OCI-LY3 (cell line): Measurements from ENCODE around the gene PEX26.
"Not testable (repeated sequence)": the region's sequence is repeated elsewhere in the genome, so short reads cannot be mapped to it uniquely, and the experiment has no call there.

Experiments used
- CTCF ChIP-seq: fragments of 200-600, 300-600 bp; sonication (generic); IDR thresholded peaks from 2 replicates; pipeline ENCODE4 v1.5.1; 2014; ENCODE audit warnings: antibody characterized with exemption, low read length, low read depth
- EZH2phosphoT487 ChIP-seq: fragments of 200-600 bp; shearing (Covaris generic); IDR thresholded peaks from 2 replicates; pipeline ENCODE4 v1.6.1; 2018; ENCODE audit warnings: antibody characterized with exemption, mixed run types, low read depth

GRCh38 chr22:18051113-18051512 is 26.7 kb upstream of the PEX26 start:
- not testable (repeated sequence) for TF ChIP-seq CTCF, EZH2phosphoT487
